ENCODE measurements around the gene HMCN2.

HMCN2 gene

DNA sequence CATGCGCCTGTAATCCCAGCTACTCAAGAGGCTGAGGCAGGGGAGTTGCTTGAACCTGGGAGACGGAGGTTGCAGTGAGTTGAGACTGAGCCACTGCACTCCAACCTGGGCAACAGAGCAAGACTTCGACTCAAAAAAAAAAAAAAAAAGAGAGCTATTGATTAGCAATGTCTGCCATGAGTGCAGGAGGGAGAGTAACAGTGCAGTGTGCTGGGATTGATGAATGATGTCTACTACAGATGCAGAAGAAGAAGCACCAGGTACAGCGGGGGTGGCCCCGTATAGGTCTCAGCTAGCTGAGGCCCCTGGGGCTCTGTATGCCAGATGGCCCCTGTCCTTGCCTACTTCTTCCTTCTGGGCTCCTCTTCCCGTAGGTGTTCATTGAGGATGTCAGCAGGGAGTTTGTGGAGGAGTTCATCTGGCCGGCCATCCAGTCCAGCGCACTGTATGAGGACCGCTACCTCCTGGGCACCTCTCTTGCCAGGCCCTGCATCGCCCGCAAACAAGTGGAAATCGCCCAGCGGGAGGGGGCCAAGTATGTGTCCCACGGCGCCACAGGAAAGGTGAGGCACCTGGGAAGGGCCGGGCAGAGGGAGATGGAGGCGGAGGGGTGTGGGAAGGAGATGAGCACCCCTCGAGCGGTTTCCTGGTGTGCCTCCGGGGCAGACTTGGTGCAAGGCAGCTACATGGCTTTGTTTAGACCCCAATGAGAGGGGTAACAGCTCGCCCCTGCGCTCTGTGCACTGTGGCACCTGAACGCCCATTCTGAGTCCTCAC lies 192.7 kb downstream of the HMCN2 start:
- DNase-seq, result no peak

DNA sequence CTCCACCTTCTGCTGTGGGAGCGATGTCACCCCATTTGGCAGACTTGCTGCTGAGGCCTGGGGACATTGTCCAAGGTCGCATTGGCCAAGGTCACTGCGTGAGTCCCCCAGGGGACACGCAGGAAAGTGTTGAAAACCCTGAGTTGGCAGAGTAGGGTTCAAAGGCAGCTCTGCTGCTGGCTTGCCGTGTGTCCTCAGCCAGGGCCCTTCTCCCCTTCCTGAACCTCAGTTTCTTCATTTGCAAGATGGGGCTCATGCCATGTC lies 193.2 kb downstream of the HMCN2 start:
- DNase-seq, result no peak

DNA sequence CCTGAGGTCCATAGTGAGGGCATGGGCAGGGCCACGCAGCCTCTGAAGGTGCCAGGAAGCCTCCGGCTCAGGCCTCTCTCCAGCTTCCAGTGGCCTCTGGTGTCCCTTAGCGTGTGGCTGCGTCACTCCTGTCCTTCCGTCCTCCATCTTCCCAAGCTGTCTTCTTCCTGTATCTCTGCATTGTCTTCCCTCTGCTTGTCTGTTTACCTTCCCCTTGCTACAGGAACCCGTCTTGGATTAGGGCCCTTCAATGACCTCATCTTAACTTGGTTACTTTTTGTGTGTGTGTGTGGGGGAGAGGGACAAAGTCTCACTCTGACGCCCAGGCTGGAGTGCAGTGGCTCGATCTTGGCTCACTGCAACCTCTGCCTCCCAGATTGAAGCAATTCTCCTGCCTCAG lies 193.6 kb downstream of the HMCN2 start:
- no peak for DNase-seq

DNA sequence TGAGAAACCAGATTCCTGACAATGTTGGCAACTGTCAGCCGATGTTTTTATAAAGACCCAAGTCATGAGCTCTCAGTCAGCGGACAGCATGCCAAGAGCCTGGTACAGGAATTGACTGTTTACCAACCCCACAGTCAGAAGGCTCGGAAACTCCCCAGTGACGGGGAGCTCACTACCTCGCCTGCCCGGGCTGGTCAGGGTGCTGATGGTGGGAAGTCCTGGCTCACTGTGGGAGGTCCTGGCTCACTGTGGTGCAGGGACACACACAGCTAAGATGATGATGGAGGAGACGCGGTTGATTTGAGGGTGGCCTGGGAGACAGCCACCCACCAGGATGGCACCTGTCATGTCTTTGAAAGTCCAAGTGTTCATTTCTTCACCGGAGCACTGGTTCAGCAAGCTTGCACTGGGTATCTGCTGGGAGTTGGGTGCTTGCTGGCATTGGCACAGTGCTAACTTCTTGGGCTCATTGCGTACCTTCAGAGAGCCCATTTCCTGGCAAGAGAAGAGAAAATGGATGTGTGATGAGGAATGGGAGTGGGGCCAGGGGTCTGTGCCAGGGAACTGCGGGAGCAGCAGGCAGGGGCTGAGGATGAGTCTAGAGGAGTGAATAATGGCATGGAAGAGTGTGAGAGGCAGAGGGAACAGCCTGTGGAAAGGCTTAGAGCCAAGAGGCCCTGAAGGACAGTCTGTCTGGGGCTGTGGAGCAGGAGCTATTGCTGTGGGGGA lies 194.5 kb downstream of the HMCN2 start:
- DNase-seq, result no peak

DNA sequence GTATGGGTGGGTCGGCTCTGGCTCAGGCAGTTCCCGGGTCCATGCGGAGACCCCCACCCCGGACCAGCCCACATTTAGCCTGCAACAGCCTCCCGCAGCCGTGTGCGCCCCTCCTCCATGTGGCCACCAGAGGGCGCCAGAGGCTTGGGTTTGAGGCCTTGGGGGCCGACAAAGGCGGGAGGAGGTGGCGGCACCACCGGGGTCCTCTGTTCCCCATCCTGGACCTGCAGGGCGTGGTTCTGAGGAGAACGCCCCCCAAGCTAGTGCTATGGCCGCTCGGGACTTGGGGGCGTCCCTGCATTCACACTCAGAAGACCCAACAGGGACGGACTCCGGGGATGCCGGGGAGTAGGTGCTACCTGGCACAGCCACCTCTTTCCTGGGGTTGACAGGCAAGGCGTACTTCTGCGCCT lies 195.7 kb downstream of the HMCN2 start:
- DNase-seq, result peak; percentile 35

DNA sequence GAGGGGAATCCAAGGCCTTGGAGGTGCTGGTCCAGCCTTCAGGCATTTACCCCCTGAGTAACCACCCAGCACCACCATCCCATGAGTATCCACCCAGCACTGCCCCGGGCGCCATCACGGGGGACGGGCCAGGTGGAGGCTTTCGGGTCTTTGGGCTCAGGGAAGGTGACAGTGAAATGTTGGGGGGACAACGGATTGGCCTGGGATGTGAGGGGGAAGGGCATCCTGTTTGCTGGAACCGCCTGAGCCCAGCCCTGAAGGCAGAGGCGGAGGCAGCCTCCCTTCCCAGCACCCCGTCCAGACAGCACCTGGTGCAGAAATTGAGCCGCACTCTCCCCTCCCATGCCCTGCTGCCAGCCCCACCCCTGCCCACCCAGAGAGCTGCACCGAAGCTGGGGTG lies 196.2 kb downstream of the HMCN2 start:
- no peak for DNase-seq

DNA sequence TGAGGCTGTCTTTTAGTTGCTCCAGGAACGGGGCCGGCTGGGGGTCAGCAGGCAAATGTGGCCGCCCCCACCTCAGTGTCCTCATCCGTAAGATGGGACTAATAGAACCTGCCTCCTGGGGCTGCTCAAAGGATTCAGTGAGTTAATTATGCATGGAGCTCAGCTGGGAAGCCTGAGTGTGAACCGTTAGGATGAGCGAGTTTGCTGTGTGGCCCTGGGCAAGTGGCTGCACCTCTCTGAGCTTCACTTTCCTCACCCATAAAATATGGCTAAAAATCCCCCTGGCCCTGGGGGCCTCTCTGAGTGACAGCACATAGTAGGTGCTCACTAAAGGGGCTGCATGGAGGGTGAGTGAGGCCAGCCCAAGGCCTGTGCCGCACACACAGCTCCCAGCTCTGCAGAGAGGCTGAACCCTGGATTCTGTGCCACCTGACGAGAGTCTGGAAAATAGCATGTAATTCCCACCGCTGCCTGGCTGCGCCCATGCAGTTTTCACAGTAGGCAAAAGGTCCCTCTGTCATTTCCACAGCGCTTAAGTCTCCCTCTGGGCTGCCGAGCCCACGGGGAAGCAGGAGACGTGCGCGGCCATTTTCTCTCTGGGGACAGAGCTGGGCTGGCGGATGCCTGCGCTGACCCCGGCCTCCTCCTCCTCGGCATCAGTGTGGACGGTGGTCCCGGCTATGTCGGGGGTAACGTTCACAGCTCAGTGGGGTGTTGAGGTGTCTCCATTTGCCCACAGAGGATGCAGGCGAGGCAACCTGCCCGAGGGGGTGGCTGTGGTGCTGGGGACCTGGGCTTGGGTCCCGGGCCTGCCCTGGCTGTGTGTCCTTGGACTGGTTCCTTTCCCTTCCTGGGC lies 197.4 kb downstream of the HMCN2 start:
- DNase-seq, result no peak

DNA sequence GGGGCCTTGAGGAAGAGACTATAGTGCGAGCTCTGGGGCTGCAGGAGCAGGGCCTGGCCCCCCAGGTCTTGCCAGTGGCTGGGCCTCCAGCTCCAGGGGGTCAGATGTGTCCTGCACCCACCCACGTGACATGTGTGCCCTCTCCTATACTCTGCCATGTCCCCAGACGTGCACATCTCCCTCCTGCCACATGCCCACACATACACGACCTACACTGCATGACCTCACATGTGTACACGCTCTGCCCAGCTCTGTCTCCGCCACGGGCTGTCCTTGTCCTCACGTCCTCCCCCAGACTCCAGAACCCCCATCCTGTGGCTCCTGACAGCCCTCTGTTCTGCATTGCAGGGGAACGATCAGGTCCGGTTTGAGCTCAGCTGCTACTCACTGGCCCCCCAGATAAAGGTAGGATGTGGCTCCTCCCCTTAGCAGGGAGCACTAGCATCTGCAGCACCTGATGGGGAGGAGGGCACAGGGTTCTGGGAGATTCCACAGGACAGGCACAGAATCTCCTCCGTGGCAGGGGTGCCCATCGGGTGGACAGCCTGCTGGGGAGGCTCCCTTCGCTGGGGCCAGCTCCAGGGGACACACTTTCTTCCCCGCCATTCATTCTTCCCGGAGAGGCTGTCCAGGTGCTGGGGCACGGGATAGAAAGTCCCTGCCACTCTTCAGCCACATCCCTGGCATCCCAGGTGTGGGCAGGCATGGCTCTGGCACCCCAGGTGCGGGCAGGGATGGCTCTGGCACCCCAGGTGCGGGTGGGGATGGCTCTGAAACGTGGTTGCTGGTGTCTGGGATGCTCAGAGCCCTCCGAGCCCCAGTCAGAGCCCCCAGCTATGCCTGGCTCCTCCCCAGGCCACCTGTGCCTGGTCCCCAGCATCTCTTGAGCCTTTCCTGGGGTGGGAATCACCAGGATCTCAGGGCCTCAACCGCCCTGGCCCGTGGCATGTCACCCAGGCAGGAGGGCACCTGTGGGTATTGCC lies 198.5 kb downstream of the HMCN2 start:
- no peak for DNase-seq

DNA sequence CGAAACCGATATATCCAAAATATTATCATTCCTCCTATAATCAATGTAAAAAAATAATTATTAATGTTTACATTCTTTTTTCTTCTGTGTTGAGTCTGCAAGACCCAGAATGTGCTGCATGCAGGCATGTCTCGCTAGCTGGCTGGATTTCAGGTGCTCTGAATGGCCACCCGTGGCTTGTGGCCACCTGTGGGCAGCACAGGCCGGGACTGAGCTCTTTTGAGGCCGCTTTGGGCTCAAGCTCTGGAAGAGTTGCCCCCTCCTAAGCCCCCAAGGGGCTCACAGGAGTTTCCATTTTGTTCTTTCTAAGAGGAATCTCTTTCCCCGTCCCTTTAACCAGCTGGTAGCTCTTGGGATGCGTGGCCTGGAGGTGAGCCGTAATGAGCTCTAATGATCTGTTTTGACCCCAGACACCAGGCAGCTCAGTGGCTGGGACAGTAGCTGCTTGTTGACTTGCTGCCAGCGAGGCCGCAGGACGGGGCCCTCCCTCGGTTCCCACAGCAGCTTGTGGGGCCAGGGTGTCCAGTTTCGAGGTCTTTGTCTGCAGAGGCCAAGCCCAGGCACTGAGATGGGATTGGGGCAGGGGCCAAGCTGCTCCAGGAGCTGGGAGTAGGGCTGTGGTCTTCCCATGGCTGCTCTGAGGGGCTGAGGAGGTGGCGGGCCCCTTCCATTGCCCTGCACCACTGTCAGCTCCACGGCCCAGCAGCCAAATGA lies 200.0 kb downstream of the HMCN2 start:
- no peak for DNase-seq

DNA sequence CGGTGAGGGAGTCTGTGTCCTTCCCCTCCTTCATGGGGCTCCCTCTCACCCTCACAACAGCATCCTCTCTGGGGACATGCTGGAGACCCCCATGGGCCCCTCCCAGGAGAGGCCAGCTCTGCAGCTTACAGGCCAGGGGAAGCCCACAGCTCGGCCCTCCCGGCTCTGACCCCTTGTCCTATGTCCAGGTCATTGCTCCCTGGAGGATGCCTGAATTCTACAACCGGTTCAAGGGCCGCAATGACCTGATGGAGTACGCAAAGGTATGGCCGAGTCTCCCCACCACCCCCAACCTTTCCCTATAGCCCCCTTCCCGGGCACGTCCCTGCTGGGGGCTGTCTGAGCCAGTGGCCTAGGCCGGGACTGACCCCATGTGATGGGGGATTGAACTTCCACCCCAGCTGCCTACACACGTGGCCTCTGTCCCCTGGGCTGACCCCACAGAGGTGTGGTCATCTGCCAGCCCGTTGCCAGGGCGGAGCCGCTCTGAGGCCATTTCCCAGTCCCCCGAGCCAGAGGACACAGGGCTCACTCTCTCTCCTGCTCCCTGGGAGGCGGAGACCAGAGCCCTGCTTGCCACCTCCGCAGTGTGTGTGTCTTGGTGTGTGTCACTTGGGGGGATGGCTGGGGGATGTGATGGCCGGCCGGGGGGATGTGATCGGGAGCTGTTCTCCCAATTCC lies 201.1 kb downstream of the HMCN2 start:
- DNase-seq, result no peak

DNA sequence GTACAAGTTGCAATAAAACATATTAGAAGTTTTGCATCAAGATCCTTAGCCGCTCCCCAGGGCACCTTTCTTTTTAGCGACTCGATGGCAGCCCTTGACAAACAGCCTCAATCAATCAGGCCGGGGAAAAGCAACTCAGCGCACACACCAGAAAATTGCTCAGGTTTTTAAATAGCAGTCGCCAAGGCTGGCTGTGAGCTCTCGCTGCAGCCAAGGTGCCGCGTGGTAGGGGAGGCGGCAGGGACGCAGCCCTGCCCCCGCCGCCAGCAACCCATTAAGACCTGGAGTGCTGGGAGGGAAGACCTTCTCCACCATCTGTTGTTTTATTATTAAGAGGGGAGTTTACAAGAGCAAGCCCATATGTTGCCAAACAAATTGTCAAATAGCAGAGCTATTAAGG lies 201.8 kb downstream of the HMCN2 start:
- no peak for DNase-seq

DNA sequence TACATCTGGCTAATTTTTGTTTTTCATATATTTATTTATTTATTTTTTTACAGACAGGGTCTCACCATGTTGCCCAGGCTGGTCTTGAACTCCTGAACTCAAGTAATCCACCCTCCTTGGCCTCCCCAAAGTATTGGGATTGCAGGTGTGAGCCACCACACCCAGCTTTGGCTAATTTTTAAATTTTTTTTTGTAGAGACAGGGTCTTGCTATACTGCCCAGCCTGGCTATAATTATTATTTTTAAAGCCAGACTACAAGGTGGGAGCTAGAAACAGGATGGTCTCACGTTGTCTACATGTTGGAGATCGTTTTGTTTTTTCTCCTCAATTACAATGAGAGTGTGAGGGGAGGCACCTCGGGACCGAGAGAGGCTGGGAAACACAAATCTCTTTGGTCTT lies 203.0 kb downstream of the HMCN2 start:
- no peak for DNase-seq

DNA sequence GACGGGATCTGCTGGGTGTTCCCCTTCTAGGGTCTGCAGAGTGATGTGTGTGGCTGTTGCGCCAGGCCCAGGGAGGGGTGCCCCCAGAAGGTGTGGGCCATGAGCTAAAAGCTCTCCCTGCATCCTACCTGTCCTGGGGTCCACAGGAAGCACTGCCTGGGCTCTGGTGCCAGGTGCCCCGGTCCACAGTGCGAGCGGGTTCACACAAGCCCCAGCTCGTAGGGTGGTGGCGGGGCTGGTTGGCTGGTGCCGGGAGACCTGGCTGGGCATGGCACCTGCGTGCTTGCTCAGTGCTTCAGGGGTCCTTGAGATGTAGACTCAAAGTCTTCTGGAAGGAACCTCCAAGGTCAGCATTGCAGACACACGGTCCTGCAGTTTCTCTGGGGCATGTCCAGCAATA lies 204.7 kb downstream of the HMCN2 start:
- no peak for DNase-seq

DNA sequence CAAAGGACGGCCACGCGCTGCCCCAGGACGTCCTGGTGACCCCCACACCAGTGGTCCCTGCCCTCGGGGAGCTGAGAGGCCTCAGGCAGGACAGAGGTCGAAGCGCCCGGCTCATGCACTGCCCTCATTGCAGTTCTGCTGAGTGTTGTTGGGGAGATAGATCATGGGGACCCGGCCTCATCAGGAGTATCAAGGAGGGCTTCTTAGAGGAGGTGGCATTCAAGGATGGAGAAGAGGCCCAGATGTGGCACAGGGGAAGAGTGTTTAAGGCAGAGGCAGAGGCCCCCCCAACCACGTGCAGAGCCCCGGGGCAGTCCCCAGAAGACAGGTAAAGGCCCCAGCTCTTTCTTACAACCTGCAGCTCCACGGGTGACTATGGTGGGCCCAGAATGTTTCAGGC lies 205.4 kb downstream of the HMCN2 start:
- DNase-seq, result no peak

DNA sequence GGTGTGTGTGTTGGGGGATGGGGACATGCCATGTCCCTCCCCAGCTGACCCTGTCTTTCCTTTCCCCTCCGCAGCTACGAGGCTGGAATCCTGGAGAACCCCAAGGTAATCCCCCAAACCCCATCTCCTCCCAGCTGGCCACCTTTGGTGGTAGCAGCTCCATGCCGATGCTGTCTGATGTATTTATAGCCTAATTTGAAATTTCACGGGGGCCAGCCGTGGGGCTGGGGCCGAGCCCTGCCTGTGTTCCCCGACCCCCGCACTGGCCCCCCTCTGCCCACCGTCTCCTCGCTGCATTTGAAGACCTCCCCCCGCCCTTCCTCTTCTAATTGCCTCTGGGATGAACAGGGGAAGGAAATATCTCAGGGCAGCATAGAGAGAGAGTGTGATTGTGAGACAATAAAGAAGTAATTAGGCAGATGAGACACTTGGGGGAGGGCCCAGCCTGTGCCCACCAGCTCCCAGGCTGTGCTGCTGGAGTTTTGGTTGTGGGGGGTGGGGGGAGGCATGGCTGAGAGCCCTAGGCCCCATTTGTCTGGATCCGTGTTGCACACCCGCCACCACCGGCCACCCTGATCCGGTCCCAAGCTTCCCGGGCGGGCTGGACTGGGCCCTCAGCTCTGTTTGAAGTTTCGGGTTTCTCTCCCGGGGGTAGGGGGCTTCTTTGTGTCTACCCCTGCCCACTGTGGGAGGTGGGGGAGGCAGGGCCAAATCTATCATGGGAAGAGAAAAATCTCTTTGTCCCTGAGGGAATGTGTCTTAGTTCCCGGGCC lies 206.0 kb downstream of the HMCN2 start:
- DNase-seq, result no peak

DNA sequence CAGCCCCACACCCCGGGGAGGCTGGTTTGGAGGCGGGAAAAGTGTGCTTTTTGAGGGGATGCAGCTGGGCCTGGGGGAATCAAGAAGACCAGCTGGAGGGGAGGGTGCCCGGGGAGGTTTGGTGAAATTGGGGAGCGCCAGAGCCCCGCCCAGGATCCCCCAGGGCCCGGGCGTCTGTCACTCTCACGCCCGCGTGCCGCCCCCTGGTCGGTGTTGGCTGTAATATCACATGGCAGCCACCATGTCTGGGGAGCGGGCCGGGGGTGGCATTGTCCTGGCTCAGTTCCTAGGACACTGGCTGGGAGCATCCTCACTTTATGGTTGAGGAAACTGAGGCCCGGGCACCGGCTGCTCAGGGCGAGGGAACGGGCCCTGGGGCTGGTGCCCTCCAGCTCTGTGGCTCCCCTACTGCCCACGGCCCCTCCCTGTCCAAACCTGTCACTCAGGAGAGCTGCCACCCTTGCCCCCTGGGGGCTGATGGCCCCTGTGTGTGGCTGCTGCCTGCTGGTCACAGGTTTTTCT lies 206.7 kb downstream of the HMCN2 start:
- DNase-seq, result no peak

DNA sequence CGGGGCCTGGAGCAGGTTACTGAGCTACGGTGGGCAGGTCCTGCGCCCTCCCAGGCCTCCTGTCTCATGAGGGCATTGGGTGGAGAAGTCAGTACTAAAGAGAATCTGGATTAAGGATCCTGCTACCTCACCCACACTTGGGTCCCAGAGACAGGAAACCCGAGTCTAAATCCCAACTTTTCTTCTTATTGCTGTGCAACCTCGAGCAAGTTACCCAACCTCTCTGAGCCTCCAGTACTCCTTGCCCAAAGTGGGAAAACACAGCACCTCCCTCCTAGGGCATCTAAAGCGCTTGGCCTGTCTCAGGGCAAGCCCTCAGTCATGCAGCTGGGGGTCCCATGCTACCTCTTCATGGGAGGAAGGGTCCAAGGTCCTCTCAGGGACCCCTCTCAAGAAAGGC lies 207.4 kb downstream of the HMCN2 start:
- no peak for DNase-seq

DNA sequence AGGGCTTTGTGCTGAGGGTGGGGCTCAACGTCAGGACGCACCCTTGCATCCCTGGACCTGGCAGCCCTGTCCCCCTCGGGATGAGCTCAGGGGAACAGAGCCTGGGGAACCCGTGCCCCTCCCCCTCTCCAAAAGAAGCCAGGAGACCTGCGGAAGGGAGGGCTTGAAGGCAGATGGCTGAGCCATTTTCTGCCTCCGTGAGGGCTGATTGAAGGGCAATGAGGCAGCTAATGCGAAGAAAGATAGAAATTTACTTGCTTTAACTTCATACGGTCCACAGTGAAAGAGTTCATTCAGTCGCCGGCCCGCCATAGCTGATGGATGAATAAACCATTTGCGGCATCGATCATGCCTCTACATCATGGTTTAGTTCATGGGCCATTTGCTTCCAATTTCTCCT lies 208.0 kb downstream of the HMCN2 start:
- DNase-seq, result no peak

DNA sequence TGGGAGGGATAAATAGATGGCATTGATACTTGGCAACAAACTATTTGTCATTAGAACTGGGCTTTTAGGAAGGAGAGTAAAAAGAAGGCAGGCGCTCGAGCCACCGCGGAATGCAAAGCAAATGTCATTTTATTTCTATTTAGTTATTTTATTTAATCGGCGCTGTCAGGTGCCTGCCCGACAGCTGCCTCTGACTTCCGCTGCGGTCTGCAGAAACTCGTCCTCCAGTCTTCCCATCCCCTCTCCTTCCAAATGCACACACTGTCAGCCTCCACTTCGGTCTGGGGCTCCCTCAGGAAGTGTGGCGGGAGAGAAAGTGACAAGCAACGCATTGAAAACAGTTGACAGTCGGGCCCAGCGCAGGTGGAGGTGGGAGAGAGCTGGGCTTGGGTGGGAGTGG lies 208.5 kb downstream of the HMCN2 start:
- DNase-seq, result no peak

DNA sequence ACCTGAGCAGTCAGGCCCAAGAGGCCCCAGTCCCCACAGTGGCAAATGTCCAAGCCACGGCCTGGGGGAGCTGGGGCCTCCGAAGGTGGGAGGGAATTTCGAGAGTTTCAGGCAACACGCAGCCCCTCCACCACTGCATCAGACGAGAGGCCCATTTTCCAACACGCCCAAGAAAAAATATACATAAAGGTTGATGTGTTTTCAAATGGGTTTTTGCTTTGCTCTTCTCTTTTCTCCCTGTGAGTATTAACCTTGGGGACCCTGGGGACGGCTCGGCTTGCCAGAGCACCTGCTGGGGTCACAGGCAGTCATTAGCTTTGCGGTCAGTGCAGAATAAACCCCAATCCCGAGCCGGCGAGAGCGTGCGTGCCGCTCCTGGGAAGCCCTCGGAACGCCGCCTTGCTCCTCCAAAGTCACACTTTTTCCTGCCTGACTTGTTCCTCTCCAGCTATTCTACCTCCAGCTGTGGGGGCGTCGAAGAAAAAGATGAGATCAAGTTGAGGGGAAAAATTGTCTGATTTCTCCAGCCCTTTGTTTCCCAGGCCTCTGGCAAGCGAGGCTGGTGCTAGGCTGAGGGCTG lies 210.7 kb downstream of the HMCN2 start:
- no peak for DNase-seq

Measured in NCI-H774 (cell line).